Thoracic aorta (tissue), 2 donors: ENCODE measurements around the gene ZNF396. TPM values are rescaled to one million over a fixed set of nuclear protein-coding genes. Genes with fewer than 3 reads are reported as not detected.

ENCODE experiments used
- ATAC-seq: fragments of 150-250 bp; one replicate; pipeline ENCODE4 v1.8.0; 2017; ENCODE audit warnings: low read depth; ENCODE audit not compliant: insufficient number of reproducible peaks, low FRiP score
- DNase-seq: peaks from one replicate; pipeline ENCODE4 v3.0.0-alpha.2; 2020; ENCODE audit warnings: low spot score
- H3K27ac ChIP-seq, 2 donors: fragments of 200-600 bp; sonication (generic); 1 replicate in 1 of 2; 2 replicates in 1 of 2; pipeline ENCODE4 v1.5.1; 2016; ENCODE audit warnings: mild to moderate bottlenecking in 2 of 2, moderate library complexity in 2 of 2
- H3K27me3 ChIP-seq: fragments of 200-600 bp; sonication (generic); replicated peaks from 2 replicates; pipeline ENCODE4 v1.6.0; 2016; ENCODE audit warnings: mild to moderate bottlenecking; ENCODE audit not compliant: insufficient read depth
- H3K36me3 ChIP-seq: fragments of 200-600 bp; sonication (generic); one replicate; pipeline ENCODE4 v1.5.1; 2016
- H3K4me1 ChIP-seq, 2 donors: fragments of 200-600 bp; sonication (generic); 1 replicate in 1 of 2; 2 replicates in 1 of 2; pipeline versions ENCODE4 v1.5.1 to v1.6.0; 2016; ENCODE audit warnings: low read depth in 2 of 2, mild to moderate bottlenecking in 1 of 2; ENCODE audit not compliant: control insufficient read depth in 1 of 2
- H3K4me3 ChIP-seq: fragments of 200-600 bp; sonication (generic); 2 replicates; pipeline ENCODE4 v1.5.1; 2016; ENCODE audit warnings: mild to moderate bottlenecking
- H3K9me3 ChIP-seq: fragments of 200-600 bp; sonication (generic); 2 replicates; pipeline ENCODE4 v1.5.1; 2016
- total RNA-seq, 2 donors: library from RNA; depleted of rRNA; stranded (reverse); fragments of >200 nt; gene quantifications; one replicate each; pipeline versions ENCODE4 v1.1.0 to v1.2.3, GENCODE V29; 2016
- TF ChIP-seq, protein P1 (sequence below): fragments of 200-600 bp; sonication (generic); IDR thresholded peaks from one replicate; pipeline ENCODE4 v1.5.1; 2019; ENCODE audit warnings: antibody characterized with exemption

The ZNF396 gene
- total RNA-seq, 2 donors from 2014 or later, result 0.95 to 4.1 TPM

- Histone ChIP-seq H3K27me3 (no peaks in the 10 kb centered on the region), H3K4me1 (no peaks in the 10 kb centered on the region), H3K9me3 (no peaks in the 10 kb centered on the region), H3K36me3 (no peaks in the 10 kb centered on the region), H3K27ac (no peak overlapping the region), H3K4me3 (no peak overlapping the region)
- ATAC-seq (no peak), DNase-seq (no peak)
- TF ChIP-seq, protein P1, sequence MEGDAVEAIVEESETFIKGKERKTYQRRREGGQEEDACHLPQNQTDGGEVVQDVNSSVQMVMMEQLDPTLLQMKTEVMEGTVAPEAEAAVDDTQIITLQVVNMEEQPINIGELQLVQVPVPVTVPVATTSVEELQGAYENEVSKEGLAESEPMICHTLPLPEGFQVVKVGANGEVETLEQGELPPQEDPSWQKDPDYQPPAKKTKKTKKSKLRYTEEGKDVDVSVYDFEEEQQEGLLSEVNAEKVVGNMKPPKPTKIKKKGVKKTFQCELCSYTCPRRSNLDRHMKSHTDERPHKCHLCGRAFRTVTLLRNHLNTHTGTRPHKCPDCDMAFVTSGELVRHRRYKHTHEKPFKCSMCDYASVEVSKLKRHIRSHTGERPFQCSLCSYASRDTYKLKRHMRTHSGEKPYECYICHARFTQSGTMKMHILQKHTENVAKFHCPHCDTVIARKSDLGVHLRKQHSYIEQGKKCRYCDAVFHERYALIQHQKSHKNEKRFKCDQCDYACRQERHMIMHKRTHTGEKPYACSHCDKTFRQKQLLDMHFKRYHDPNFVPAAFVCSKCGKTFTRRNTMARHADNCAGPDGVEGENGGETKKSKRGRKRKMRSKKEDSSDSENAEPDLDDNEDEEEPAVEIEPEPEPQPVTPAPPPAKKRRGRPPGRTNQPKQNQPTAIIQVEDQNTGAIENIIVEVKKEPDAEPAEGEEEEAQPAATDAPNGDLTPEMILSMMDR, result no peak
Measured at GRCh38 chr18:35409911-35410310, 32.8 kb upstream of the ZNF396 start.

GRCh38 chr18:35408843-35409261 lies 31.7 kb upstream of the ZNF396 start:
- Histone ChIP-seq H3K27me3 (no peaks in the 10 kb centered on the region), H3K36me3 (no peaks in the 10 kb centered on the region), H3K4me3 (no peak overlapping the region), H3K27ac (no peak overlapping the region), H3K9me3 (no peaks in the 10 kb centered on the region), H3K4me1 (no peaks in the 10 kb centered on the region)
- TF ChIP-seq, protein P1, result no peak
- ATAC-seq, result no peak
- no peak for DNase-seq

GRCh38 chr18:35407871-35408481 lies 30.8 kb upstream of the ZNF396 start:
- H3K27ac ChIP-seq, result no peak overlapping the region
- DNase-seq, result peak; percentile 14
- H3K4me3 ChIP-seq, result no peak overlapping the region
- H3K36me3 ChIP-seq, result no peaks in the 10 kb centered on the region
- no peaks in the 10 kb centered on the region for H3K4me1 ChIP-seq
- no peaks in the 10 kb centered on the region for H3K9me3 ChIP-seq
- TF ChIP-seq, protein P1, result peak; percentile 65
- no peaks in the 10 kb centered on the region for H3K27me3 ChIP-seq
- peak; percentile 88 for ATAC-seq

- Histone ChIP-seq H3K4me1 (no peaks in the 10 kb centered on the region), H3K9me3 (no peaks in the 10 kb centered on the region), H3K4me3 (no peak overlapping the region), H3K27ac (no peak overlapping the region), H3K36me3 (no peaks in the 10 kb centered on the region), H3K27me3 (no peaks in the 10 kb centered on the region)
- ATAC-seq (no peak), DNase-seq (no peak)
- TF ChIP-seq, protein P1, result no peak
Measured at GRCh38 chr18:35406666-35407065, 29.5 kb upstream of the ZNF396 start.

- ATAC-seq, result no peak
- Histone ChIP-seq H3K27me3 (no peaks in the 10 kb centered on the region), H3K4me3 (no peak overlapping the region), H3K36me3 (no peaks in the 10 kb centered on the region), H3K9me3 (no peaks in the 10 kb centered on the region), H3K4me1 (no peaks in the 10 kb centered on the region), H3K27ac (no peak overlapping the region)
- TF ChIP-seq, protein P1, result no peak
- no peak for DNase-seq
Measured at GRCh38 chr18:35397976-35398375, 20.8 kb upstream of the ZNF396 start.
